Measurements from ENCODE around the gene HCFC1.

Gene HCFC1

DNA sequence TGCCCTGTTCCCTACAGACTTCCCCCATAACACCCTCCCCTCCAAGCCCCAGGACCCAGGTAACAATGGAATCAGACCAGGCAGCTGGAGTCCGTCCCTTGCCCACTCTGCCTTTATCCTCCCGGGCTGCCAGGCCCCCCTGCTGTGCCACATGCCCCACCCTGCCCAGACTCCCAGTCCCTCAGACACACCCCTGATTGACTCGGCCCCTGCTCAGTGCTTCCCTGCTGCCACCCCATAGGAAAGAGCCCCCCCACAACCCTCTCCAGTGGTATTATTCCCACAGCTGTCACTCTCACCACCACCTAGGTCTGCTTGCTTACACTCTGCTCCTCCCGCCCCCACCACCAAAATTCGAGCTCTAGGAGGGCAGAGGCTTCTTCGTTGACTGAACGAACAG lies 32.0 kb downstream of the HCFC1 start:
- no peak for DNase-seq (ENCODE audit: low spot score)

GRCh38 chrX:153938226-153938786 lies 33.3 kb downstream of the HCFC1 start:
- DNase-seq (ENCODE audit: low spot score), result no peak

DNA sequence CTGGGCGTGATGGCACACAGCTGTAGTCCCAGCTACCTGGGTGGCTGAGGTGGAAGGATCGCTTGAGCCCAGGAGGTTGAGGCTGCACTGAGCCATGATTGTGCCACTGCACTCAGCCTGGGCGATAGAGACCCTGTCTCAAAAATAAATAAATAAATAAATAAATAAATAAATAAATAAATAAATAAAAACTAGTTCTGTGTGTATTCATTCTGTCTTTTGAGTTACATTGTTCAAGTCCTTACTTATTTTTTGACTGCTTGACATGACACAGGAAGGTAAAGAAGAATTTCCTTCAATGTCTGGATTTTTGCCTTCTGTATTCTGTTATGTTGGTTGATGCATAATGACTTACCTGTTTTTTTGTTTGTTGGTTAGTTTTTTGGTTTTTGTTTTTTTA lies 34.6 kb downstream of the HCFC1 start:
- no peak for DNase-seq (ENCODE audit: low spot score)

DNA sequence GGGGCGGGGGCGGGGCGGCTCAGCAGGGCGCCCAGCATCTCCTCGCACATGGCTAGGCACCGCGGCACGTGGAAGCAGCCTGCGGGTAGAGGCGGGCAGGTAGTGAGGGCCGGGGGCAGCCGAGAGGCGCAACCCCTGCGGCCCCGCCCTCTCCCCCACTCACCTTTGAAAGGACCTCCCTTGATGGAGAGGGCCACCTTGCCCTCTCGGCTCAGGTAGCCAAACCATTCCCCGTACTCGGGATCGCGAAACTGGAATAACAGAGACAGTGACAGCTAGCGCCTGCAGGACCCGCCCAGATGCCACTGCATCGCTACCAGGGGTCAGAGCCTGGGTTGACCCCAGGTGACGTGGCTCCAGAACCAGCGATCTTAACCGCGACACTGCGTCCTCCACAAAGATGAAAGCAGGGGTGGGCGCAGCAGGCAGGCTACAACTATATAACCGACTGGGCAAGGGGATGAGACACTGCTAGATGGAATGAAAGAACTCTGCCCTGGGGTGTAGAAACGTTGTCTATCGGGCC lies 36.2 kb downstream of the HCFC1 start:
- DNase-seq (ENCODE audit: low spot score), result no peak

DNA sequence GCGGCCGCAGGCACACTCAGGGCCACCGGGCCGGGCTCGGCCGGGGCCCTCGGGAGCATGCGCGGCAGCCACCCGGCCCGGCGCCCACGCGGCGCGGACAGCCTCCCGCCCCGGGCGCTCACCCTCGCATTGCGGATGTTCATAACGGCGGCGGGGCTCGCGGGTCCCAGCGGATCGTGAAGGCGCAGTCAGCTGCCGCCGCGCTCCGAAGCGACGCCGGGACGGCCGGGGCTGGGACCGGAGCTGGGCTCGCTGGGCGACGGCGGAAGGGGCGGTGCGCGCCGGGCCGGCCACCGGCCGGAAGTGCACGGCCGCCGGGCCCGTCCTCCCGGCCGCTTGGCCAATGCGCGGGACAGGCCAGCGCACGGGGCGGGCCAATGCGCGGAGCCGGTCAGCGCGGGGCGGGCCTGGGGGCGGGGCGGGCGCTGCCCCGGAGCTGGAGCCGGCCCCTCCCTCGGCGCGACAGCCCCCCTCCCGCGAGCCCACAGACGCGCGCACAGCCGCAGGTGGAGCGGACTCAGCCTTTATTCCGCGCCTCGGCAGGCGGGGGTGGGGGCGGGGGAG lies 36.8 kb downstream of the HCFC1 start, which contains the start of gene NAA10:
Gene NAA10, minus strand, starts transcription at position 276 of the 564 bp plus-strand sequence. Its CDS starts 133 bp downstream, at position 143.
- peak; percentile 69 for DNase-seq (ENCODE audit: low spot score)

DNA sequence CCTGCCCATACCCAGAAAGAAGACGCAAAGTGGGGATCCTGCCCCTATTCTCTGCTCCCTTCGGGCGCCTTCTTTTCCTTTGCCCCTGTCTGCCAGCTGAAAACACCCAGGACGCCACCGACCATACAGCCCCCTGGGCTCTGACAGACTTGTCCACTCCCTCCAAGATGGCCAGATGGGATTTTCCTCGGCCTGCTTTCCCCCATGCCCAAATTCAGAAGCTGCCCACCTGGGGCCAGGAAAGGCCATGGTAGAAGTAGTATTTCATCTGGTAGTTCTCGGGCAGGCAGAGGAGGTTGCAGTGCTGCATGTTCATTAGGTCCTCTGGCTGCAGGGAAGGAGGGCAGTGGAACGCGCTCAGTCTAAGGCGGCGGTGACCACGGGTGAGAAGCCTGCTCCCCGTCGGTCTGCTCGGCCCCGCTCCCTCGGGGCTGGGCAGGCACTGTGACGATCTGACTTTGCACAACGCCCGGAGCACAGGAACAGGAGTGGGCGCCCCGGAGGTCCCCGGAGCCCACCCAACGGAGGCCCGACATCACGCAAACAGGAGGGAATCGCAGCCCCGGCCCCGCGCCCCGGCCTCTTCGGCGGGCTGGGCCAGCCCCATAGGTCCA lies 37.4 kb downstream of the HCFC1 start:
- no peak for DNase-seq (ENCODE audit: low spot score)

DNA sequence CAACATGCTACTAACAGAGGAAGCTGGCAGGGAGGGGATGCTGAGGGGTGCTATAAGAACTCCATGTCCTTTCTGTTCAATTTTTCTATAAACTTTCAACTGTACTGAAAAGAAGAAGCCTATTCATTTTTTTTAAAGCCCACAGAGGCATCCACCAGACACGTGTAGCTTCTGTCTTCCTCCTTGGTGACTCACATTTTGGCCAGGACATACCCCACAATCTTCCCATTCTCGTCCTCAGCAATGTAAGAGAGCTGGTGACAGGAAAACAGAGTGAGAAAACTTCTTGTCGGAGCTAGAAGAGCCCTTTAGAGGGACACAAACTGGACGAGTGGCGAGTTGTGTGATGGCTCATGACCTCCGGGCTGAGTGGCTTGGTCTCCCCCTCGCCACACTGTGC lies 37.9 kb downstream of the HCFC1 start:
- DNase-seq (ENCODE audit: low spot score), result no peak

DNA sequence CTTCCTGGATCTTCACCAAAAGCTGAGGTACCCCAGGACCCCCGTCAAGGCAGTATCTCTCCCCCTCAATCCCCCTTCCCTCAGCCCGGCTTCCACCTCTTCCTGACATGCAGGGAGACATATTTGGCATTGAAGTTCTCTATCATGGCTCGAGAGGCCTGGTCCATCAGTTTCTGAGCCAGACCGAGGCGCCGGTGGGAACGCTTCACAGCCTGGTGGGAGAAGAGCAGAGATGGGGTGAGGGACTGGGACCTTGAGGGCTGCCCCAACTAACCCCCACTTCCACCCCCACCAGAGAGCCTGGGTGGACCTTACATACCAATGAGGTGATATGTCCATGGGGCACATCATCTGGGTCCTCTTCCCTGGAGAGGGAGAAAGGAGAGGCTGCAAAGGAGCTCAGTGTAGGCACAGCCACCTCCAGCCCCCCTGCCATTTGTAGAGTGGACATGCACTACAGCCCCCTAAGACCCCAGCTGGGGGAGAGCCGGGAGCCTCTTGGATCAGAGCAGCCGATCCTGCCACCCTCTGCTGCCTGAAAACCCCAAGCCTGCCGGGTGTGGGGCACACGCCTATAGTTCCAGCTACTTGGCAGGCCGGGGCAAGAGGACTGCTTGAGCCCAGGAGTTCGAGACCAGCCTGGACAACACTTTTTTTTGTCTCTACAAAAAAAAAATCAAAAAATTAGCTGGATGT lies 39.2 kb downstream of the HCFC1 start:
- no peak for DNase-seq (ENCODE audit: low spot score)

GRCh38 chrX:153931748-153932147 lies 39.9 kb downstream of the HCFC1 start:
- no peak for DNase-seq (ENCODE audit: low spot score)

GRCh38 chrX:153931151-153931550 lies 40.5 kb downstream of the HCFC1 start:
- no peak for DNase-seq (ENCODE audit: low spot score)

- DNase-seq (ENCODE audit: low spot score), result no peak
Measured at GRCh38 chrX:153930011-153930910, 41.4 kb downstream of the HCFC1 start.

DNA sequence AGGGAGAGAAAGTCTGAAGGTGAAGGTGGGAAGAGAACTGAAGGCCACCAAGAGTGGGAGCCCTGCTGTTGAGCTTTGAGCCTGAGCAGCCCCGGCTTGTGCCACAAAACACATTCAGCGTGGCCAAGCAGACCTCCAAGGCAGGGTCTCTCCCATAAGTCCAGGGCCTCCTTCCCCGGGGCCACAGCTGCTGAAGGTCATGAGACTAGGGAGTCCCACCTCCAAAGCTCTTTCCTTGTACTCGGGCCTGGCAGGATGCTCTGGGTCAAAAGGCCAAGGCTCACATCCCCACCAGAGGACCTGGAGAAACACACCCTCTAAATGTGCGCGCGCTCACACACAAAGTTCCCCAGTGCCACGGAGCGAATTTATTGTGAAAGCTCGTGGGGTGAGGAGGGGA lies 42.0 kb downstream of the HCFC1 start:
- no peak for DNase-seq (ENCODE audit: low spot score)

- DNase-seq (ENCODE audit: low spot score), result no peak
Measured at GRCh38 chrX:153928846-153929245, 42.8 kb downstream of the HCFC1 start.

GRCh38 chrX:153927922-153928760 lies 43.5 kb downstream of the HCFC1 start:
- peak; percentile 98 for DNase-seq (ENCODE audit: low spot score)

- DNase-seq (ENCODE audit: low spot score), result no peak
Measured at GRCh38 chrX:153927672-153927921, 44.0 kb downstream of the HCFC1 start.

GRCh38 chrX:153926858-153927671 lies 44.6 kb downstream of the HCFC1 start:
- peak; percentile 87 for DNase-seq (ENCODE audit: low spot score)

DNA sequence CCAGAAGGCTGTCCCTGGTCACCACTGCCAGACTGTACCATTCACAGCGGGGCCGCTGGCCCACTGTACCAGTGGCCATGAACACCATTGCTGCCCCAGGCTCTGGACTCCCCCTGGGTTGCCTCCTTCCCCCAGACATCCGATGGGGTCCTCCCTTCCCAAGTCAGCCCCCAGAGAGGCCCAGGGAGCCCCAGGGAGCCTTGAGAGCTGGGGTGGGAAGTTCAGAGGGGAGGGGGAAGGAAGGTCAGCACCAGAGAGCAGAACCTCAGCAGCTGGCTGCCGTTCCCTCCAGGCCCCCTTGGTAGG lies 45.1 kb downstream of the HCFC1 start:
- DNase-seq (ENCODE audit: low spot score), result no peak

- peak; percentile 50 for DNase-seq (ENCODE audit: low spot score)
Measured at GRCh38 chrX:153925739-153926551, 45.7 kb downstream of the HCFC1 start, which contains the start of gene ARHGAP4. ARHGAP4 (minus strand) TSS chrX:153926264; CDS start chrX:153926202, 62 bp downstream.

DNA sequence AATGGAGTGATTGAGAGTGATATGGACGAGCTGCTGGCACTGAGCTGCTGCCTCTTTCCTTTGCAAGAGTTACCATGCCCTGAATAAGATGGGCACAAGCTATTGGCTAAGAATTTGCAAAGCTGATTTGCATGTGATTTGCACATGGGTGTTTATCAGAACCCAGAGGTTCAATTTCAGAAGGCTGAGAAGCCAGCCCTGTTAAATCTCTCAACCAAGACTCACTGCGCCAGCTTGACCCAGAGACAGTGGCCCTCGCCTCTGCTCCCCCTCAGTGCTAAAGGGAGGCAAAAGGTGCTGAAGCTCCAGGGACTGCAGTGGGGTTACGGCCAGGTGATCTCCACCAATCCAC lies 46.3 kb downstream of the HCFC1 start:
- DNase-seq (ENCODE audit: low spot score), result peak; percentile 39
